Stimulated activated CD8-positive, alpha-beta memory T cell treated with anti-CD3 and anti-CD28 coated beads, Interleukin-12 subunit alpha, Interleukin-12 subunit beta, amount 100 ng/mL, for 4 hours (primary cell): Measurements from ENCODE around the gene SMAD1.
"Not testable (repeated sequence)": the region's sequence is repeated elsewhere in the genome, so short reads cannot be mapped to it uniquely, and the experiment has no call there.

ENCODE experiments used
- DNase-seq: peaks from one replicate; pipeline ENCODE4 v3.0.0-alpha.2; 2020; ENCODE audit warnings: low read depth

The SMAD1 gene

DNA sequence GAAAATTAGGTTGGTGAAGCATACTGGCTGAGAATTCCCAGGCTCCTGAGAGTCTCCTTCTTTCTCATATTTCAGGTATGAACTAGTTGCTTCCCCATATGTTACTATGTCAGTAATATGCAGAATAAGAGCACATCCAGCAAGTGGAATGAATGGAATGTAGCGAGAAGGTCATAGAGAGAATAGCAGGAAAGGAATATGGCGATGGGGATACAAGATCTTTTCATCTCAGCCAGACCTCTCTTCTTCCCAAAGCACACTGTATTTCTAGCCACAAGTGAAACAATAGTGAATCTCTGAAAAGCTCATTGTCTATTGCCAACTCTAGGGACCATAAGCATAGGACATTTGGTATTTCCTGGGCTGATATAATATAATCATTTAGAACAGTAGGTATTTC is 82.9 kb downstream of the SMAD1 start:
- DNase-seq: no peak

DNA sequence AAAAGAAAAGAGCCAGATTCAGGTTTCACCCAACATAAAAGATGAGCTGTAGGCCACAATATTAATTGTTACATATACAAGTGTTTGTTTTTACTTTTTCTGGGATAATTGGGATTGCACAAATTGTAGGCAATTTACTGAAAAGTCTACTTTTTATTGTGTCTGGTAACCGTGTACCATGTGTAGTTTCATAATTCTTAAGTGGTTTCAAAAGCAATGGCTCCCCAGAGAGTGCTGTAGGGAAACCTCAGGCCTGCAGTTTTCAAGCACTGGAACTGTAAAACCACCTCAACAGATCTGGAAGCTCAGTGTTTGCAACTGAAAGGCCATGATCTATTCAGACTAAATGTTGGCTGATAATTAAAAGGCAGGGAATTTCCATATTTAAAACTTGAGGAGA is 83.7 kb downstream of the SMAD1 start:
- no peak for DNase-seq

DNA sequence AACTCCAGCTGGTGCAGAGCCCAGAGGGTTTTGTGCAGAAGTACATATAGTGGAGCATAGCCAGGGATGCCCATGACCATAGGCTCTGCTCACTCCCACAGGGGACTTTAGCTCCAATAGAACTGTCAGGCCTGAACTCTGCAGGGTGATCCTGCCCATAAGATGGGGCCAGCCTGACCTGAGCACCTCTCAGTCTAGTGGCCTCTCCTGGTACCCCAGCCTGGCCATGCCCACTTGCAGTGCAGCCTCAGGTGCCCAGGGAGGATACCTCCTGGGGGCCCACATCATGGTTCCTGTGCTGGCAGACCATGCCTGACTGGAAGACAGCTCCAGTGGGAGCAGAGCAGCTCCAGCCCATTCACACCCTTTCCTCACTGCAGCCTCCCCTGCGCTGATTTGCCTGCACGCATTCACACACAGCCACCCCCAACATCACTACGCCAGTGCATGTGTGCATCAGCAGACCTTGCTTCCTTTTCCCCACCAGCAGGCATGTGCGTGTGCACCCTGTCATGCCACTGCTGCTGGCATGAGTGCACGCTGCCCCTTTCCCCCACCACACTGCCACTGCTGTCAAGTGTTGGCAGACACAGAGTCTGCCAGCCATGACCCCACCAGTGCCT is 84.5 kb downstream of the SMAD1 start:
- DNase-seq: no peak

DNA sequence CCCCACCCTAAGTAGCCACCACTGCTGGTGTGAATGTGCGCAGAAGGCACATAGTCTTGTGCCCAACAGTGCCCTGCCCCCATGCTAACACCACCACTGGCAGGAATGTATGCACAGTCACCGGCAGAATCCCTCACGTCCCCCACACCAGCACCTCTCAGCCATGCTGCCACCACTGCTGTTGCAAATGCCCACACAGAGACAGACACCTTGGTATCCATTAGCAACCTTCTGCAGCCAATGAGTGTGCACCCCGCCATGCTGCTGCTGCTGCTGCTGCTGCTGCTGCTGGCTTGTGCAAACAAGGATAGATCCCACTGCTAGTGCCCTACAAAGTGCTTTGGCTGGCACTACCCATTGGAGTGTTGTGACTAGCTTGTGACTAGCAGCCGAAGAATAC is 85.1 kb downstream of the SMAD1 start:
- no peak for DNase-seq

DNA sequence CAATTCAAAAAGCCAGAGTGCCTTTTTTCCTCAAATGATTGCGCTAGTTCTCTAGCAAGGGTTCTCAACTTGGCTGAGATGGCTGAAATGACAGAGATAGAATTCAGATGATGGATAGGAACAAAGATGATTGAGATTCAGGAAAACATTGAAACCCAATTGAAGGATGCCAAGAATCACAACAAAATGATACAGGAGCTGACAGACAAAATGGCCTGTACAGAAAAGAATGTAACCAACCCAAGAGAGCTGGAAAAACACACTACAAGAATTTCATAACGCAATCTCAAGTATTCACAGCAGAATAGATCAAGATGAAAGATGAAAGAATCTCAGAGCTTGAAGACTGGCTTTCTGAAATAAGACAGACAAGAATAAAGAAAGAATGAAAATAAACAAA is 85.9 kb downstream of the SMAD1 start:
- DNase-seq: no peak

DNA sequence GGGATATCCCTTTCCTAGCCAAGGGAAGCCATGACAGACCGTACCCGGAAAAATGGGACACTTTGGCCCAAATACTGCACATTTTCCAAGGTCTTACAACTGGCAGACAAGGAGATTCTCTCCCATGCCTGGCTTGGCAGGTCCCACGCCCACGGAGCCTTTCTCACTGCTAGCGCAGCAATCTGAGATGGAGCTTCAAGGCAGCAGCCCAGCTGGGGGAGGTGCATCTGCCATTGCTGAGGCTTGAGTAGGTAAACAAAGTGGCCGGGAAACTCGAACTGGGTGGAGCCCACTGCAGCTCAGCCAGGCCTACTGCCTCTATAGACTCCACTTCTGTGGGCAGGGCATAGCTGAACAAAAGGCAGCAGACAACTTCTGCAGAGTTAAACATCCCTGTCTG is 92.9 kb downstream of the SMAD1 start:
- DNase-seq: not testable (repeated sequence)

DNA sequence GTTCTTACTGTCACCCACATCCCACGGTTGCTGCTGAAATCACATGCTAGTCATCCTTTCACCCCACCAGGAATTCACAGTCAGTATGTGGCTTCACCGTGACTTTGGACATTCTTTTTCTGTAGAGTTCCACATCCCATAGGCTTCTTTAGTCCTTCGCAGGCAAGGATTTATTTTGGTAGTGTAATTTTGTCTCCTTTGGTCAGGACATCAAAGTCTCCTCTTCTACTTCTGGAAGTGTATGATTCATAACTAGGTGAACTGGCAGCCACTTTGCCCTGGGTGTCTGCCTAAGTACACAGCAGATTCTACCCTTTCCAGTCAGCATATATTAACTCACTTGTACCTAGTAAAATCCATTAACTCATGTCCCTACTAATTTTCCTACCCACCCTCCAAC is 99.3 kb downstream of the SMAD1 start:
- DNase-seq: no peak

DNA sequence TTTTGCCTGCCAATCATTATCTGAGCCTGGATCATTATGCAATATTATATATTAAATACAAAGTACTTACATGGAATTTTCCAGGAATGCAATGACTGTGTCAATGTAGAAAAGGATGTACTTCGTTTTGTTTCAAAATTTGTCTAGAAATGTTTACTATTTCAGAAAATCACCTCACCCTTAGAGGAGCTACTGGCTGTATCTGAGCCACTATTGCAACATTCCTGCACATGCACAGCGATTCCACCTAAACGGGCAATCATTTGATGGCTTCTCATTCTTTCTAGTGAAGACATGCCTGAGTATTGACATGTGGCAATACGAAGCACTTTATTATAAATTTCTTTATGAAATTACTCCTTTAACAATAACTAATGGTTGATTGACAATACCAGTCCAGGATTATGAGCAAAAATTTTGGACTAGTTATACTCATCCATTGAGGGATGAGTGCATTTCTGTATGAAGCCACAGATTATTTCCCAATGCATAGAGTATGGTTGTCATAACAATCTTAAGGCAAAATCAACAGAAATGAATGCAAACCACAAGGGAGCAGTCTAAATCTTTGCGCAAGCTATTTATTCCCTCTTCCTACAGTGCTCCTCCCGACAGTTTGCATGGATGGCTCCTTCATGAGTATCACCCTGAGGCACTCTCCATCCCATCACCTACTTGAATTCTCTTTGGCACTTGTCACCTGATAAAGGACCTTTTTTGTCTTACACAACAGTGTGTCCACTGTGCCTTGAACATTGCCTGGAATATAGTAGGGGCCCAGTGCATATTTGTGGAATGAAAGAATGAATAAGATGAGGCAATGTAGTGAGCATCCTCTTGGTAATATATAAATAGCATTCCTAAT is 101.8 kb downstream of the SMAD1 start:
- DNase-seq: no peak

DNA sequence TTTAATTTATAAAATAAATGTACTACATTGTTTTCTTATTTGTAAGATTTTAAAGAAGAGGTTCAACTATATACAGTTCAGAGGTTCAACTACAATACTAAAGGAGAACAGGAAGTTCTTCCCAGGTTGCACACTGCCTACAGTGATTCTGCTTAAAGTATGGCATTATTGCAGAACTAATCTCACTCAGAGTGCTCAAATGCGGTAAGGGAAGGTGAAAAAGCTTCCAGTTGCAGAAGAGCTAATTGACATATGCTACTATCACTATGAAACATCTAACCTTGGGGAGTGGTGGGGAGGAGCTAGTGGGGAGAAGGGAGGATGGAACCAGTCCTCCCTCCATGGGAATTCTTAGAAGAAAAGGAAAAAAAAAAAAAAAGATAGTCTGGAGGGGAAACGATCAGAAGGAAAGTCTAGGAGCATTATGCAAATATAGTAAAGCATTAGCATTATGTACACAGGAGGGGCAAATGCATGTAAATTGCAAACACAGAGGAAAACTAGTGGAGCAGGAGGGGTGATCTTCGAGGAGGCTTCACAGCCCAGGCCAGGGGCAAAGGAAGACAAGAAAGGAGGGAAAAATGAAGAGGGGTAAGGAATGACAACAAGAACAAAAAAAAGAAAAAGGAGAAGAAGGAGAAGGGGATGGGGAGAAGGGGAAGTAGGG is 105.6 kb downstream of the SMAD1 start:
- no peak for DNase-seq

DNA sequence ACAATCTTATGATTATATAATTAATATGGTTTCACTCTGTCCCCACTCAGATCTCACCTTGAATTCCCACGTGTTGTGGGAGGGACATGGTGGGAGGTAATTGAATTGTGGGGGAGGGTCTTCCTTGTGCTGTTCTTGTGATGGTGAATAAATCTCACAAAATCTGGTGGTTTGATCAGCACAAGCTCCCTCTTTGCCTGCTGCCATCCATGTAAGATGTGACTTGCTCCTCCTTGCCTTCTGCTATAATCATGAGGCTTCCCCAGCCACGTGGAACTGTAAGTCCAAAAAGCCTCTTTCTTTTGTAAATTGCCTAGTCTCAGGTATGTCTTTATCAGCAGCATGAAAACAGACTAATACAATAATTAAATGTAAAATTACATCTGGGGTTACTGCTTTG is 107.7 kb downstream of the SMAD1 start:
- DNase-seq: not testable (repeated sequence)

DNA sequence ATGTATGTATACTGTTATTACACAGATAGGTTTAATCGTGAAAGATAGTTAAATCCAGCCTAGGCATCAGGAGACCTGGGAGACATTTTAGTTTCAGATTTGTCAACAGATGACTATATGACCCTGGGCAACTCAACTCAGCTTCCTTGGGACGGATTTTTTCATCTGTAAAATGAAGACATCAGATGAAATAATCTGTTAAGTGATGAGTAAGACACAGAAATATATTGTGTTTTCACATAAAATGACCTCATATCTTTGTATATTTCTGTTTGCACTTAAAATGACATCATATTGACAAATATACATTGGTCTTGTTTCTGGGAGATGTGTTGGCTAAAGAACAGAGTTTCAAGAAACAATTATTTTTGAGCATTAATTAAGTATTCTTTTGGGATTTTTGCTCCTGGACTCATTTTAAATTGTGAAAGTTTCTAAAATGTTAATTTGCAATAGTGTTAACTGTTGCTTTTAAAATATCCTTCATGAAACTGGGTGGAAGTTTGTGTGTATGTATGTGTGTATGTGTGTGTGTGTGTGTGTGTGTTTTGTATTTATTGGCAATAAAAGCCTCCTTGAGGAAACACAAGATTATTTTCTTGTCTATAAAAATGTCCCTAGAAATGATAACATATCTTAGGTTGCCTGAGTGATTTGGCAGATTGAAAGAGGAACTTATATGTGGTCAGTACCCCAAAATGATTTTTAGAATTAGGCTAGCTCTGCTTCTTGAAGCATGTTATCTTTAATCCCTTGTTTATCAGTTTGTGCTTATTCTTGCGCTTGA is 108.5 kb downstream of the SMAD1 start:
- DNase-seq: no peak

DNA sequence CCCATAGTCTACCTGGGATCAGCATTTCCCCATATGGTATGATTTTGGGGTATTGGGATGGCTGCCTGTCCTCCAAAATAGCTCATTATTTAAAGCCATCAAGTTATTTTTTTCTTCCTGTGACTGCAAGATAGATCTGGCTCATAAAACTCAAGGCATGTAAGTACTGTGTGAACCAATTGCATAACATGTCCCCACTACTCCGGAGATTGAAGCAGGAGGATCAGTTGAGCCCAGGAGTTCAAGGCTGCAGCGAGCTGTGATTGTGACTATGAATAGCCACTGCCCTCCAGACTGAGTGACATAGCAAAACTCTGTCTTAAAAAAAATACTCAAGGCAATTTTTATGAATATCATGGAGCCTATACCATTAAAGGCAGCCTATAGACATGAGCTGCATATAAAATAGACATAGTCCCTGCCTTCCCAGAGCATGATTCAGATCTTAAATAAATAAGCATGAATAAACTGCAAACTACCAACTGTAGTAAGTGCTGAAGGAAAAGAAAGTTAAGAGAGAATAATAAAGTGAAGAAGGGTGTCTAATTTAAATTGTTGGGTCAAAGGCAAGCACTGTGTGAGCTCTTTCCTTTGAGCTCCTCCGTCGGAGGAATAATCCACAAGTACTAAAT is 120.6 kb downstream of the SMAD1 start:
- no peak for DNase-seq

DNA sequence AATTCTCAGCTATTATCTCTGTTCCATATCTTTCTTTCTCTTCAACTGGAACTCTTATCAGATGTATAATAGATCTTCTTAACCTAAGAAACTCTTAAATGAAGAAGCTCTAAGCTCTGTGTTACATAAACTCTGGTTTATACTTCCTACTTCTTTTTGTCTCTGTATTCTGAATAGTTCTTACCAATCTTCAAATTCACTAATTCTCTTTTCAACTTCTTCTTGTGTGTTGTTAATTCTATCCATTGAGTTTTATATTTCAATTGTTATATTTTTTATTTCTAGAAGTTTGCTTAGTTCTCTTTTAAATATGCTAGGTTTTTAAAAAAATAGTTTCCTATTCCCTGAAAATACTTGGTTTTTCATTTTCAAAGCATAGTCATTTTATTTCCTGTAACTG is 124.3 kb downstream of the SMAD1 start:
- no peak for DNase-seq
